ENCODE data around the gene GALNT17. TPM values are rescaled to one million over a fixed set of nuclear protein-coding genes. Genes with fewer than 3 reads are reported as not detected.

The GALNT17 gene
- total RNA-seq, 4 donors from 2014 or later, result 51.1 to 95.6 (median 69.8) TPM

GRCh38 chr7:71278257-71278656 lies 146.3 kb downstream of the GALNT17 start:
- intact Hi-C loops (cut with DNase I), result loop anchor here (5.0 kb wide), 1 partner anchor 41 kb away; no protein-coding TSS in a partner anchor
- no peak for DNase-seq (ENCODE audit: extremely low spot score)
- TF ChIP-seq POLR2A (IDR thresholded peaks at IDR 0.05; ENCODE audit: low read depth), result no peak
- TF ChIP-seq CTCF (IDR thresholded peaks at IDR 0.05), result no peak
- TF ChIP-seq EP300 (IDR thresholded peaks at IDR 0.05), result peak; percentile 44
- peak; percentile 81 to 85 for TF ChIP-seq POLR2AphosphoS5 (IDR thresholded peaks at IDR 0.05)
- no peaks in the 10 kb centered on the region for H3K27me3 ChIP-seq
- H3K9me3 ChIP-seq, result no peaks in the 10 kb centered on the region
- H3K4me1 ChIP-seq, result peaks cover 19 to 43% (median 34%) of the 10 kb centered on the region in 4 donors
- H3K4me3 ChIP-seq, result no peak overlapping the region
- WGBS, result 52% methylated on average over 2 of the region's 2 CpGs
- H3K36me3 ChIP-seq, result no peaks in the 10 kb centered on the region
- peak overlapping the region; percentile 77 to 83 (median 80) for H3K27ac ChIP-seq (replicated peaks in 1 of 4)

GRCh38 chr7:71281261-71281660 lies 149.3 kb downstream of the GALNT17 start:
- DNase-seq (ENCODE audit: extremely low spot score), result no peak
- Histone ChIP-seq H3K27ac (replicated peaks in 1 of 4) (no peak overlapping the region), H3K4me3 (no peak overlapping the region), H3K4me1 (peaks cover 16 to 39% (median 28%) of the 10 kb centered on the region in 4 donors), H3K27me3 (no peaks in the 10 kb centered on the region), H3K36me3 (no peaks in the 10 kb centered on the region), H3K9me3 (no peaks in the 10 kb centered on the region)
- TF ChIP-seq EP300 (IDR thresholded peaks at IDR 0.05) (no peak), POLR2A (IDR thresholded peaks at IDR 0.05; ENCODE audit: low read depth) (no peak), POLR2AphosphoS5 (IDR thresholded peaks at IDR 0.05) (no peak), CTCF (IDR thresholded peaks at IDR 0.05) (no peak)
- intact Hi-C loops (cut with DNase I), result no loop called here
- WGBS, result 57% methylated on average over 2 of the region's 2 CpGs

- Histone ChIP-seq H3K27me3 (no peaks in the 10 kb centered on the region), H3K36me3 (no peaks in the 10 kb centered on the region), H3K9me3 (no peaks in the 10 kb centered on the region), H3K4me3 (no peak overlapping the region), H3K4me1 (peaks cover 15 to 33% (median 27%) of the 10 kb centered on the region in 4 donors), H3K27ac (replicated peaks in 1 of 4) (no peak overlapping the region)
- intact Hi-C loops (cut with DNase I), result no loop called here
- no peak for DNase-seq (ENCODE audit: extremely low spot score)
- TF ChIP-seq POLR2AphosphoS5 (IDR thresholded peaks at IDR 0.05) (no peak), POLR2A (IDR thresholded peaks at IDR 0.05; ENCODE audit: low read depth) (no peak), EP300 (IDR thresholded peaks at IDR 0.05) (no peak), CTCF (IDR thresholded peaks at IDR 0.05) (no peak)
- WGBS, result 78% methylated on average over 11 of the region's 11 CpGs
Observed at GRCh38 chr7:71283802-71284201, 151.9 kb downstream of the GALNT17 start.

GRCh38 chr7:71285571-71286145 lies 153.7 kb downstream of the GALNT17 start:
- no peaks in the 10 kb centered on the region for H3K27me3 ChIP-seq
- no peaks in the 10 kb centered on the region for H3K9me3 ChIP-seq
- no peaks in the 10 kb centered on the region for H3K36me3 ChIP-seq
- intact Hi-C loops (cut with DNase I), result no loop called here
- 47% methylated on average over 4 of the region's 4 CpGs for WGBS
- peaks cover 14 to 38% (median 31%) of the 10 kb centered on the region in 4 donors for H3K4me1 ChIP-seq
- TF ChIP-seq POLR2A (IDR thresholded peaks at IDR 0.05; ENCODE audit: low read depth) (no peak), CTCF (IDR thresholded peaks at IDR 0.05) (no peak), POLR2AphosphoS5 (IDR thresholded peaks at IDR 0.05) (no peak), EP300 (IDR thresholded peaks at IDR 0.05) (no peak)
- H3K4me3 ChIP-seq, result no peak overlapping the region
- peak overlapping the region; percentile 66 to 75 (median 74) for H3K27ac ChIP-seq (replicated peaks in 1 of 4)
- DNase-seq (ENCODE audit: extremely low spot score), result no peak

- 29% methylated on average over 7 of the region's 7 CpGs for WGBS
- no peak for TF ChIP-seq EP300 (IDR thresholded peaks at IDR 0.05)
- TF ChIP-seq POLR2AphosphoS5 (IDR thresholded peaks at IDR 0.05), result peak; percentile 31 to 56
- Histone ChIP-seq H3K4me3 (no peak overlapping the region), H3K9me3 (no peaks in the 10 kb centered on the region), H3K36me3 (no peaks in the 10 kb centered on the region), H3K27ac (replicated peaks in 1 of 4) (peak overlapping the region; percentile 66 to 75 (median 74)), H3K27me3 (no peaks in the 10 kb centered on the region), H3K4me1 (peaks cover 14 to 39% (median 34%) of the 10 kb centered on the region in 4 donors)
- intact Hi-C loops (cut with DNase I), result no loop called here
- DNase-seq (ENCODE audit: extremely low spot score), result no peak
Observed at GRCh38 chr7:71286336-71286735, 154.4 kb downstream of the GALNT17 start.

All from esophagus muscularis mucosa (tissue), 4 donors.